Upper lobe of left lung (tissue), 6 donors: ENCODE results near the gene DISC1. TPM values are rescaled to one million over a fixed set of nuclear protein-coding genes. Genes with fewer than 3 reads are reported as not detected.
A peak's percentile ranks its signal among the peaks of the same experiment; 100 is the strongest.

Source experiments
- ATAC-seq, 2 donors: fragments of 200-7000 bp; cut with Tn5 transposase; one replicate each; pipeline ENCODE4 v1.9.1; 2022; ENCODE audit warnings: mild to moderate bottlenecking in 2 of 2, moderate library complexity in 2 of 2; ENCODE audit not compliant: low FRiP score in 2 of 2
- DNase-seq, 2 donors: peaks; one replicate each; pipeline ENCODE4 v3.0.0-alpha.2; 2019 to 2020
- H3K27ac ChIP-seq, 4 donors: fragments of 200-600 bp; sonication (generic); one replicate each; pipeline ENCODE4 v1.5.1; 2016 to 2019
- H3K27me3 ChIP-seq, 4 donors: fragments of 200-600 bp; sonication (generic); one replicate each; pipeline ENCODE4 v1.5.1; 2017 to 2019
- H3K36me3 ChIP-seq, 4 donors: fragments of 200-600 bp; sonication (generic); one replicate each; pipeline ENCODE4 v1.5.1; 2016 to 2019
- H3K4me1 ChIP-seq, 4 donors: fragments of 200-600 bp; sonication (generic); one replicate each; pipeline ENCODE4 v1.5.1; 2018 to 2019
- H3K4me3 ChIP-seq, 4 donors: fragments of 200-600 bp; sonication (generic); one replicate each; pipeline ENCODE4 v1.5.1; 2017 to 2019; ENCODE audit warnings: mild to moderate bottlenecking in 2 of 4, moderate library complexity in 1 of 4
- H3K9me3 ChIP-seq, 4 donors: fragments of 200-600 bp; sonication (generic); one replicate each; pipeline ENCODE4 v1.5.1; 2018 to 2019
- CTCF ChIP-seq, 6 experiments: fragments of 450-650 bp in 4 of 6; fragments of 200-600 bp in 2 of 6; sonication (generic) in 2 of 6; IDR thresholded peaks; one replicate each; pipeline ENCODE4 v1.5.1; 2016 to 2019; ENCODE audit warnings: antibody characterized with exemption in 6 of 6
- EP300 ChIP-seq, 4 donors: sonication (generic); formaldehyde crosslinking; IDR thresholded peaks; one replicate each; pipeline ENCODE4 v1.5.1; 2017; ENCODE audit warnings: antibody characterized with exemption in 4 of 4, control low read depth in 2 of 4
- POLR2A ChIP-seq, 4 donors: fragments of 450-650 bp; IDR thresholded peaks; one replicate each; pipeline ENCODE4 v1.5.1; 2016 to 2017; ENCODE audit warnings: antibody characterized with exemption in 4 of 4, mild to moderate bottlenecking in 2 of 4
- POLR2AphosphoS5 ChIP-seq, 2 donors: sonication (generic); formaldehyde crosslinking; IDR thresholded peaks; one replicate each; pipeline ENCODE4 v1.5.1; 2017; ENCODE audit warnings: antibody characterized with exemption in 2 of 2
- WGBS, 2 donors: methylation state at CpG; one replicate each; pipeline ENCODE4 v1.1.5; 2017 to 2018; 5-methylcytosine and 5-hydroxymethylcytosine counted together
- total RNA-seq, 6 donors: library from RNA; depleted of rRNA in 4 of 6; stranded (reverse); fragments of >200 nt in 4 of 6; gene quantifications; one replicate each; pipeline versions ENCODE4 v1.1.0 to v1.2.1, GENCODE V29; 2016 to 2021
- donor health status: DM: no; HTN: no; CAD: no; lungs with moderate emphysema.
- donor health status: DM: no; HTN: yes; CAD: no; lungs with severe emphysema.

Gene DISC1
- total RNA-seq, 6 donors from 2014 or later = 6.1 to 16.8 (median 10.5) TPM

- Histone ChIP-seq H3K36me3 (no peaks in the 10 kb centered on the region), H3K4me1 (peaks cover 7 to 37% (median 16%) of the 10 kb centered on the region in 4 donors), H3K27ac (peak overlapping the region in 2 of 4 donors; percentile 67 to 92), H3K4me3 (no peak overlapping the region), H3K9me3 (no peaks in the 10 kb centered on the region), H3K27me3 (no peaks in the 10 kb centered on the region)
- ATAC-seq = no peak
- 40 to 41% methylated on average over 6 of the region's 6 CpGs for WGBS, 2 donors
- TF ChIP-seq POLR2A (IDR thresholded peaks at IDR 0.05) (no peak), CTCF (IDR thresholded peaks at IDR 0.05) (no peak), POLR2AphosphoS5 (IDR thresholded peaks at IDR 0.05) (peak in 1 of 2 donors; percentile 22), EP300 (IDR thresholded peaks at IDR 0.05) (peak in 1 of 4 donors; percentile 13)
- DNase-seq = peak in 1 of 2 donors; percentile 61
These were observed 2.5 kb downstream of the DISC1 start for GRCh38 chr1:231629132-231629531.

- H3K4me1 ChIP-seq = peaks cover 7 to 37% (median 14%) of the 10 kb centered on the region in 4 donors
- H3K36me3 ChIP-seq = no peaks in the 10 kb centered on the region
- 77 to 88% methylated on average over 10 of the region's 10 CpGs for WGBS, 2 donors
- H3K4me3 ChIP-seq = no peak overlapping the region
- H3K27me3 ChIP-seq = no peaks in the 10 kb centered on the region
- no peaks in the 10 kb centered on the region for H3K9me3 ChIP-seq
- no peak overlapping the region for H3K27ac ChIP-seq
- TF ChIP-seq CTCF (IDR thresholded peaks at IDR 0.05) (no peak), POLR2AphosphoS5 (IDR thresholded peaks at IDR 0.05) (no peak), POLR2A (IDR thresholded peaks at IDR 0.05) (no peak), EP300 (IDR thresholded peaks at IDR 0.05) (no peak)
- DNase-seq (no peak), ATAC-seq (no peak)
These were observed 4.1 kb downstream of the DISC1 start for GRCh38 chr1:231630558-231631205.

GRCh38 chr1:231631717-231632116 lies 5.1 kb downstream of the DISC1 start:
- no peak overlapping the region for H3K27ac ChIP-seq
- no peaks in the 10 kb centered on the region for H3K9me3 ChIP-seq
- TF ChIP-seq POLR2A (IDR thresholded peaks at IDR 0.05) (no peak), CTCF (IDR thresholded peaks at IDR 0.05) (no peak), POLR2AphosphoS5 (IDR thresholded peaks at IDR 0.05) (no peak), EP300 (IDR thresholded peaks at IDR 0.05) (no peak)
- DNase-seq (no peak), ATAC-seq (no peak)
- no peak overlapping the region for H3K4me3 ChIP-seq
- peaks cover 4 to 28% (median 10%) of the 10 kb centered on the region in 4 donors for H3K4me1 ChIP-seq
- H3K36me3 ChIP-seq = no peaks in the 10 kb centered on the region
- 97% methylated on average over 4 of the region's 4 CpGs for WGBS, 2 donors
- H3K27me3 ChIP-seq = no peaks in the 10 kb centered on the region

GRCh38 chr1:231632119-231632518 lies 5.5 kb downstream of the DISC1 start:
- H3K9me3 ChIP-seq = no peaks in the 10 kb centered on the region
- WGBS, 2 donors = 77% methylated on average over 3 of the region's 3 CpGs
- ATAC-seq = no peak
- no peak overlapping the region for H3K4me3 ChIP-seq
- H3K4me1 ChIP-seq = peaks cover 4 to 24% (median 9%) of the 10 kb centered on the region in 4 donors
- no peak overlapping the region for H3K27ac ChIP-seq
- no peak for DNase-seq
- H3K27me3 ChIP-seq = no peaks in the 10 kb centered on the region
- H3K36me3 ChIP-seq = no peaks in the 10 kb centered on the region
- TF ChIP-seq CTCF (IDR thresholded peaks at IDR 0.05) (no peak), POLR2A (IDR thresholded peaks at IDR 0.05) (no peak), EP300 (IDR thresholded peaks at IDR 0.05) (no peak), POLR2AphosphoS5 (IDR thresholded peaks at IDR 0.05) (no peak)
